Activated CD8-positive, alpha-beta T cell treated with anti-CD3 and anti-CD28 coated beads for 36 hours (primary cell): ENCODE results near the gene ARMC6. TPM values are rescaled to one million over a fixed set of nuclear protein-coding genes. Genes with fewer than 3 reads are reported as not detected.

Experiments used
- ATAC-seq: fragments of 200-7000 bp; cut with Tn5 transposase; one replicate; pipeline ENCODE4 v1.10.0; 2021; ENCODE audit warnings: mild to moderate bottlenecking, moderate library complexity
- CTCF ChIA-PET: fragments of 350-600 bp; sonication (Branson Sonifier 250); formaldehyde crosslinking; loops from one replicate; lab custom pipeline; 2021; ENCODE audit warnings: antibody characterized with exemption; lab: Charles Lee
- POLR2A ChIA-PET: fragments of 350-600 bp; sonication (Branson Sonifier 250); formaldehyde crosslinking; loops from one replicate; lab custom pipeline; 2021; ENCODE audit warnings: antibody characterized with exemption; lab: Charles Lee
- DNase-seq: peaks from one replicate; pipeline ENCODE4 v3.0.0-alpha.2; 2020
- H3K27ac Mint-ChIP-seq: one replicate; pipeline ENCODE4 v1.8.0; 2021; ENCODE audit warnings: mild to moderate bottlenecking, mixed read lengths
- H3K27me3 Mint-ChIP-seq: one replicate; pipeline ENCODE4 v1.8.0; 2021; ENCODE audit warnings: mixed read lengths
- H3K36me3 Mint-ChIP-seq: one replicate; pipeline ENCODE4 v1.8.0; 2021; ENCODE audit warnings: low read depth, mixed read lengths
- H3K4me1 Mint-ChIP-seq: one replicate; pipeline ENCODE4 v1.8.0; 2021; ENCODE audit warnings: low read depth, mixed read lengths
- H3K4me3 Mint-ChIP-seq: one replicate; pipeline ENCODE4 v1.8.0; 2021; ENCODE audit warnings: mild to moderate bottlenecking, moderate library complexity, mixed read lengths
- H3K9me3 Mint-ChIP-seq: one replicate; pipeline ENCODE4 v1.8.0; 2021; ENCODE audit warnings: mixed read lengths
- CTCF ChIP-seq: fragments of 200-600 bp; IDR thresholded peaks from one replicate; pipeline ENCODE4 v1.8.0; 2022; ENCODE audit warnings: antibody characterized with exemption, mild to moderate bottlenecking
- intact Hi-C: fragments of 100-400 bp; cut with micrococcal nuclease; formaldehyde crosslinking; loops from one replicate; pipeline ENCODE4 v1.10.0; 2022
- total RNA-seq, 2 experiments: library from RNA; stranded (reverse); gene quantifications; one replicate each; pipeline ENCODE4 v1.2.3, GENCODE V29; 2021

ARMC6 gene
- total RNA-seq, 2 experiments from 2014 or later: 34.2 to 42.8 TPM

DNA sequence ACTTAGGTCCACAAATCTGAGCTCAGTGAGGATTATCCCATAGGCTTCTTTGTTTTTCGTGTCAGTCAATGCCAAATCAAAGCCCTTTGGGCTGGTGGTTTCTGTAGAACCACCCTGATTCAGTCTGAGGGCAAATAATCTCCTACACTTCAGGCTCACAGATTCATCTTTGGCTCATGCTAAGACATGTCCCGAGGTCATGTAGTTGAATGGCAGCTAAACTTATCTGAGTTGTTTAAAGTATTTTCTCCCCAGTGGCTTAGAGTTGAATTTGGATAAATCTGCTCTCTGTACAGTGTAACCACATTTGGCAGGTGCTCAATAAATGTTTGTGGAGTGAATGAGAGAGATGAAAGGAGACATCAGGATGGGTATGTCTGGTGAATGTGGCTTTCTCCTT, 17.3 kb downstream of the ARMC6 start:
- ATAC-seq: no peak
- Mint-ChIP-seq H3K4me1 (no peaks in the 10 kb centered on the region), H3K4me3 (no peak overlapping the region), H3K9me3 (no peaks in the 10 kb centered on the region), H3K27me3 (no peaks in the 10 kb centered on the region), H3K27ac (no peak overlapping the region), H3K36me3 (peaks cover 34% of the 10 kb centered on the region)
- no peak for DNase-seq
- intact Hi-C loops: no loop called here
- POLR2A ChIA-PET: interaction anchor here (0.6 kb wide), 1 partner anchor 160 kb away, joined by 3 read pairs; no protein-coding TSS in a partner anchor
- CTCF ChIA-PET: interaction anchor here (0.8 to 1.0 kb wide), 2 partner anchors 9 to 95 kb away, joined by 3 read pairs; no protein-coding TSS in a partner anchor
- TF ChIP-seq CTCF: no peak

DNA sequence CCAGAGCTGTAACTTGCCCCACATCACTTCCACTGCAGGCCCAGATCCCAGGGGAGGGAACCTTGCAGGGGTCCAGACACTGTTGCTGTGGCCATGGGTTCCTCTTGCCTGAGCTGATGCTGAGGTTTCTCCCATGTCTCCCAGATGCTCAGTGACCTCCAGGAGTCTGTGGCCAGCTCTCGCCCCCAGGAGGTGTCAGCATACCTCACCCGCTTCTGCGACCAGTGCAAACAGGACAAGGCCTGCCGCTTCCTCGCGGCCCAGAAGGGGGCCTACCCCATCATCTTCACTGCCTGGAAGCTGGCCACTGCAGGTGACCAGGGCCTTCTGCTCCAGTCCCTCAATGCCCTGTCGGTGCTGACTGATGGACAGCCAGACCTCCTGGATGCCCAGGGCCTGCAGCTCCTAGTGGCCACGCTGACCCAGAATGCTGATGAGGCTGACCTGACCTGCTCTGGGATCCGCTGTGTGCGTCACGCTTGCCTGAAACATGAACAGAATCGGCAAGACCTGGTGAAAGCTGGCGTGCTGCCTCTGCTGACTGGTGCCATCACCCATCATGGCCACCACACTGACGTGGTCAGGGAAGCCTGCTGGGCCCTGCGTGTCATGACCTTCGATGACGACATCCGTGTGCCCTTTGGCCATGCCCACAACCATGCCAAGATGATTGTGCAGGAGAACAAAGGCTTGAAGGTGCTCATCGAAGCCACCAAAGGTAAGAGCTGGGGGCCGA, 18.2 kb downstream of the ARMC6 start:
- intact Hi-C loops: no loop called here
- H3K27me3 Mint-ChIP-seq: no peaks in the 10 kb centered on the region
- H3K9me3 Mint-ChIP-seq: no peaks in the 10 kb centered on the region
- no peak for TF ChIP-seq CTCF
- no peaks in the 10 kb centered on the region for H3K4me1 Mint-ChIP-seq
- no peak overlapping the region for H3K4me3 Mint-ChIP-seq
- DNase-seq (no peak), ATAC-seq (no peak)
- ChIA-PET CTCF (interaction anchor here (1.2 to 1.3 kb wide), 2 partner anchors 65 to 94 kb away, joined by 3 to 5 read pairs; no protein-coding TSS in a partner anchor), POLR2A (interaction anchor here (1.0 kb wide), 1 partner anchor 13 kb away, joined by 4 read pairs; no protein-coding TSS in a partner anchor)
- H3K27ac Mint-ChIP-seq: no peak overlapping the region
- H3K36me3 Mint-ChIP-seq: peaks cover 32% of the 10 kb centered on the region

GRCh38 chr19:19052921-19053320, 19.5 kb downstream of the ARMC6 start:
- H3K4me3 Mint-ChIP-seq: no peak overlapping the region
- intact Hi-C loops: no loop called here
- no peak overlapping the region for H3K27ac Mint-ChIP-seq
- H3K27me3 Mint-ChIP-seq: no peaks in the 10 kb centered on the region
- H3K9me3 Mint-ChIP-seq: no peaks in the 10 kb centered on the region
- ATAC-seq (no peak), DNase-seq (no peak)
- ChIA-PET POLR2A (no interaction called here), CTCF (interaction anchor here (0.7 to 1.3 kb wide), 6 partner anchors 10 to 93 kb away, joined by 3 to 5 read pairs (median 4); no protein-coding TSS in a partner anchor)
- peaks cover 25% of the 10 kb centered on the region for H3K36me3 Mint-ChIP-seq
- TF ChIP-seq CTCF: no peak
- no peaks in the 10 kb centered on the region for H3K4me1 Mint-ChIP-seq

DNA sequence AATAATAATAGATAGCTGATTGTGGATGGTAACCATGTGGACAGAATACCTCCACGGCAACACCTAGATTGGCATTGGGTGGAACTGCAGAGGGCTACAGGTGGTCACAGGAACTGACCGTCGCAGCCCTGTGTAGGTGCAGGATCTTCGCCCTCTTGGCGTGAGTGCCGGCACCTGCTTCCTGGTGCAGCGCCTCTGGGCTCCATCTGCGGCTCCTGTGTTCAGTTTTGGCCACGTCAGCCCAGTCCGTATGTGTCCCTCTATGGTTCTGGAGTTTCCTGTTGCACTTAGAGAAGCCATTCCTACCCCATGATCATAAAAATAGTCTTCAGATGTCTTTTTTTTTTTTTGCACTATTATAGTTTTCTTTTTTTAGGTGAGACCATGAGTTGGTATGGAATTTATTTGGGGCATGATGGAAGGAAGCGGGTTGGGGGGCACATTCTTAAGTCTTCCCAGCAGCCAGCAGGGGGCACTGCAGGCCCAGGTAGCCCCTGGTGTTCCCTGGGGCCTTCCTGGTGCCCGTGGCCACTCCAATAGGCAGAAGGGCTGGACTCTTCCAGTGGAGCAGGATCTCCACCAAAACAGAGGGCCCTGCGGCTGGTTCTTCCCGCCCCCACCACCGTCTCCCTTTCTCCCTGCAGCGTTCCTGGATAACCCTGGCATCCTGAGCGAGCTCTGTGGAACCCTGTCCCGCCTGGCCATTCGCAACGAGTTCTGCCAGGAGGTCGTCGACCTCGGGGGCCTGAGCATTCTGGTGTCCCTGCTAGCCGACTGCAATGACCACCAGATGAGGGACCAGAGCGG, 20.3 kb downstream of the ARMC6 start:
- intact Hi-C loops: no loop called here
- H3K27ac Mint-ChIP-seq: no peak overlapping the region
- ChIA-PET POLR2A (no interaction called here), CTCF (interaction anchor here (0.7 to 1.8 kb wide), 11 partner anchors 11 to 121 kb away, joined by 3 to 8 read pairs (median 4); no protein-coding TSS in a partner anchor)
- peaks cover 29% of the 10 kb centered on the region for H3K36me3 Mint-ChIP-seq
- H3K9me3 Mint-ChIP-seq: no peaks in the 10 kb centered on the region
- peak; percentile 67 for DNase-seq
- TF ChIP-seq CTCF: peak; percentile 82
- ATAC-seq: peak; percentile 71
- no peak overlapping the region for H3K4me3 Mint-ChIP-seq
- no peaks in the 10 kb centered on the region for H3K4me1 Mint-ChIP-seq
- H3K27me3 Mint-ChIP-seq: no peaks in the 10 kb centered on the region
